H1 (cell line): ENCODE results near the gene CORO1C. TPM values are rescaled to one million over a fixed set of nuclear protein-coding genes. Genes with fewer than 3 reads are reported as not detected.
A peak's percentile ranks its signal among the peaks of the same experiment; 100 is the strongest.

Experiments
- CTCF ChIA-PET: fragments of 300-600 bp; sonication (Branson Sonifier 250); formaldehyde crosslinking; loops from one replicate; lab custom pipeline; 2021; ENCODE audit not compliant: partially characterized antibody; lab: Charles Lee
- POLR2A ChIA-PET: fragments of 300-600 bp; sonication (Branson Sonifier 250); formaldehyde crosslinking; loops from one replicate; lab custom pipeline; 2021; ENCODE audit warnings: inconsistent platforms; ENCODE audit not compliant: partially characterized antibody; lab: Charles Lee
- DNase-seq, 2 experiments: peaks; one replicate each; pipeline versions ENCODE4 v3.0.0 to v3.0.0-alpha.2; 2010 to 2022; ENCODE audit warnings: low spot score in 2 of 2, low read depth in 1 of 2, mixed read lengths in 1 of 2
- FAIRE-seq: peaks from 2 replicates; lab custom pipeline; 2011; peaks lifted over from hg19 to GRCh38; lab: Jason Lieb, UNC
- H2AFZ ChIP-seq: 2 replicates; pipeline ENCODE4 v1.8.1; 2012; ENCODE audit warnings: low read length, inconsistent platforms
- H2AK5ac ChIP-seq: 2 replicates; pipeline ENCODE4 v1.6.1; 2013; ENCODE audit warnings: low read depth, low read length
- H2BK120ac ChIP-seq: replicated peaks from 2 replicates; pipeline ENCODE3; 2013; ENCODE audit warnings: low read depth, low read length, inconsistent platforms
- H2BK12ac ChIP-seq: 2 replicates; pipeline ENCODE4 v1.6.1; 2013; ENCODE audit warnings: low read depth, low read length
- H2BK15ac ChIP-seq: 2 replicates; pipeline ENCODE4 v1.6.1; 2013; ENCODE audit warnings: low read length
- H2BK20ac ChIP-seq: 2 replicates; pipeline ENCODE4 v1.6.1; 2013; ENCODE audit warnings: low read length
- H2BK5ac ChIP-seq: 2 replicates; pipeline ENCODE4 v1.6.1; 2013; ENCODE audit warnings: low read depth, low read length
- H3K14ac ChIP-seq: 2 replicates; pipeline ENCODE4 v1.6.1; 2013; ENCODE audit warnings: inconsistent platforms; ENCODE audit not compliant: insufficient read length
- H3K18ac ChIP-seq: 2 replicates; pipeline ENCODE4 v1.6.1; 2013; ENCODE audit warnings: low read length; ENCODE audit errors: extremely low read depth
- H3K23ac ChIP-seq: 2 replicates; pipeline ENCODE4 v1.6.1; 2013; ENCODE audit warnings: inconsistent platforms; ENCODE audit not compliant: insufficient read length
- H3K23me2 ChIP-seq: 2 replicates; pipeline ENCODE4 v1.6.1; 2013; ENCODE audit warnings: low read depth, low read length
- H3K27ac ChIP-seq: 2 replicates; pipeline ENCODE4 v1.6.1; 2011; ENCODE audit warnings: low read depth, low read length, inconsistent platforms
- H3K27me3 ChIP-seq, 4 experiments: replicated peaks in 1 of 4; 1 replicate in 1 of 4; 2 replicates in 3 of 4; pipeline versions ENCODE4 v1.6.1 to v1.8.1; 2011 to 2013; ENCODE audit warnings: low read length in 3 of 4, mild to moderate bottlenecking in 3 of 4, inconsistent platforms in 2 of 4, mixed read lengths in 2 of 4, moderate library complexity in 1 of 4; ENCODE audit not compliant: control insufficient read depth in 3 of 4, insufficient read depth in 3 of 4; ENCODE audit errors: extremely low read depth in 1 of 4
- H3K36me3 ChIP-seq, 4 experiments: 2 replicates each; pipeline versions ENCODE4 v1.6.1 to v1.8.1; 2011 to 2013; ENCODE audit warnings: mild to moderate bottlenecking in 4 of 4, low read length in 3 of 4, moderate library complexity in 2 of 4, control low read depth in 1 of 4, inconsistent platforms in 1 of 4; ENCODE audit not compliant: insufficient read depth in 4 of 4, control insufficient read depth in 2 of 4
- H3K4ac ChIP-seq: replicated peaks from 2 replicates; pipeline ENCODE3; 2013; ENCODE audit warnings: low read length, low read depth, mixed read lengths, inconsistent platforms; ENCODE audit not compliant: insufficient read length
- H3K4me1 ChIP-seq, 4 experiments: replicated peaks in 1 of 4; 1 replicate in 1 of 4; 2 replicates in 3 of 4; pipeline versions ENCODE4 v1.6.1 to v1.8.1; 2011 to 2013; ENCODE audit warnings: low read length in 3 of 4, inconsistent platforms in 2 of 4, mixed read lengths in 1 of 4; ENCODE audit not compliant: insufficient read depth in 4 of 4, control insufficient read depth in 3 of 4
- H3K4me2 ChIP-seq, 2 experiments: 2 replicates each; pipeline versions ENCODE4 v1.6.1 to v1.8.1; 2011 to 2013; ENCODE audit warnings: low read depth in 2 of 2, low read length in 2 of 2, control low read depth in 1 of 2, inconsistent platforms in 1 of 2, mild to moderate bottlenecking in 1 of 2; ENCODE audit not compliant: insufficient read depth in 1 of 2
- H3K4me3 ChIP-seq, 4 experiments: fragments of 200-600, 300-600 bp in 1 of 4; sonication (generic), shearing (Covaris generic), sonication (Bioruptor Twin) in 1 of 4; 2 replicates each; pipeline versions ENCODE4 v1.5.1 to v1.8.1; 2011 to 2016; ENCODE audit warnings: low read length in 4 of 4, low read depth in 3 of 4, control low read depth in 2 of 4, inconsistent platforms in 2 of 4, mild to moderate bottlenecking in 2 of 4, mixed read lengths in 1 of 4, moderate library complexity in 1 of 4; ENCODE audit not compliant: insufficient read depth in 2 of 4; ENCODE audit errors: extremely low read depth in 1 of 4
- H3K56ac ChIP-seq: replicated peaks from 2 replicates; pipeline ENCODE3; 2013; ENCODE audit warnings: low read depth, mild to moderate bottlenecking, mixed read lengths, low read length, inconsistent platforms; ENCODE audit not compliant: insufficient read length
- H3K79me1 ChIP-seq: 2 replicates; pipeline ENCODE4 v1.6.1; 2013; ENCODE audit warnings: low read depth, low read length, control low read depth
- H3K79me2 ChIP-seq, 2 experiments: 2 replicates each; pipeline versions ENCODE4 v1.6.1 to v1.8.1; 2012 to 2013; ENCODE audit warnings: low read length in 2 of 2, mild to moderate bottlenecking in 2 of 2, inconsistent platforms in 1 of 2; ENCODE audit not compliant: insufficient read depth in 2 of 2, control insufficient read depth in 1 of 2
- H3K9ac ChIP-seq, 4 experiments: replicated peaks in 1 of 4; 1 replicate in 1 of 4; 2 replicates in 3 of 4; pipeline versions ENCODE4 v1.6.1 to v1.8.1; 2011 to 2013; ENCODE audit warnings: low read depth in 3 of 4, low read length in 3 of 4, control low read depth in 2 of 4, mild to moderate bottlenecking in 2 of 4, moderate library complexity in 2 of 4, inconsistent platforms in 1 of 4; ENCODE audit errors: extremely low read depth in 1 of 4
- H3K9me3 ChIP-seq, 2 experiments: 2 replicates each; pipeline versions ENCODE4 v1.6.1 to v1.8.1; 2012 to 2013; ENCODE audit warnings: mild to moderate bottlenecking in 2 of 2, moderate library complexity in 2 of 2, control low read depth in 1 of 2, inconsistent platforms in 1 of 2, low read depth in 1 of 2, low read length in 1 of 2, mixed read lengths in 1 of 2; ENCODE audit not compliant: insufficient read depth in 2 of 2
- H4K20me1 ChIP-seq, 2 experiments: replicated peaks in 1 of 2; 2 replicates each; pipeline versions ENCODE3 to v1.8.1; 2011 to 2013; ENCODE audit warnings: inconsistent platforms in 2 of 2, low read length in 2 of 2, mild to moderate bottlenecking in 1 of 2; ENCODE audit not compliant: insufficient read depth in 2 of 2, control insufficient read depth in 1 of 2
- H4K5ac ChIP-seq: 2 replicates; pipeline ENCODE4 v1.6.1; 2013; ENCODE audit warnings: low read length, low read depth, mixed read lengths, inconsistent platforms; ENCODE audit not compliant: insufficient read length
- H4K8ac ChIP-seq: 2 replicates; pipeline ENCODE4 v1.8.0; 2013; ENCODE audit warnings: mild to moderate bottlenecking, moderate library complexity, low read length, inconsistent platforms; ENCODE audit not compliant: insufficient read depth; ENCODE audit errors: extremely low read depth
- H4K91ac ChIP-seq: replicated peaks from 2 replicates; pipeline ENCODE3; 2013; ENCODE audit warnings: low read length, mixed read lengths, inconsistent platforms; ENCODE audit not compliant: insufficient read length
- CREB1 ChIP-seq: IDR thresholded peaks from 2 replicates; pipeline ENCODE4 v1.6.1; 2012; ENCODE audit warnings: inconsistent platforms
- CTBP2 ChIP-seq: IDR thresholded peaks from 2 replicates; pipeline ENCODE4 v1.7.0; 2011; ENCODE audit warnings: borderline replicate concordance, mild to moderate bottlenecking, moderate library complexity, mixed read lengths, low read length; ENCODE audit not compliant: insufficient read depth, insufficient read length
- GTF2F1 ChIP-seq: IDR thresholded peaks from 2 replicates; pipeline ENCODE4 v1.6.1; 2012; ENCODE audit warnings: low read depth, low read length, improper control_type of control experiment, borderline replicate concordance
- KDM1A ChIP-seq: fragments of 200-600, 300-600 bp; sonication (generic); IDR thresholded peaks from 2 replicates; pipeline ENCODE4 v1.7.1; 2016; ENCODE audit warnings: mild to moderate bottlenecking, low read length, borderline replicate concordance
- KDM5A ChIP-seq: fragments of 200-600 bp; IDR thresholded peaks from 2 replicates; pipeline ENCODE4 v1.7.1; 2012; ENCODE audit warnings: mild to moderate bottlenecking, low read length, inconsistent platforms, mixed read lengths
- POLR2AphosphoS5 ChIP-seq: IDR thresholded peaks from 2 replicates; pipeline ENCODE4 v1.6.1; 2011; ENCODE audit warnings: low read depth, low read length
- RBBP5 ChIP-seq: IDR thresholded peaks from 2 replicates; pipeline ENCODE4 v1.7.1; 2012; ENCODE audit warnings: low read depth, mild to moderate bottlenecking, inconsistent platforms, low read length, moderate library complexity, borderline replicate concordance
- SRF ChIP-seq: IDR thresholded peaks from 2 replicates; pipeline ENCODE4 v1.6.1; 2011; ENCODE audit warnings: mild to moderate bottlenecking, low read depth, low read length, moderate library complexity
- SUZ12 ChIP-seq: fragments of 200-600 bp; sonication (generic); IDR thresholded peaks from 2 replicates; pipeline ENCODE4 v1.6.1; 2012; ENCODE audit warnings: mild to moderate bottlenecking, inconsistent platforms, low read length, moderate library complexity, mixed read lengths
- TAF7 ChIP-seq: optimal IDR thresholded peaks from 2 replicates; pipeline ENCODE3; 2011; ENCODE audit warnings: low read depth, mild to moderate bottlenecking, inconsistent platforms, low read length, moderate library complexity, borderline replicate concordance
- TCF12 ChIP-seq: IDR thresholded peaks from 2 replicates; pipeline ENCODE4 v1.6.1; 2011; ENCODE audit warnings: low read depth, mild to moderate bottlenecking, low read length
- WGBS, 2 experiments: shearing (Covaris generic) in 1 of 2; methylation state at CpG; one replicate each; pipeline versions ENCODE4 v1.1.6 to v1.1.7; 2013 to 2015; ENCODE audit warnings: low lambda C conversion rate in 2 of 2, mixed read lengths in 2 of 2, inconsistent platforms in 1 of 2, low coverage in 1 of 2, missing lambda C conversion rate in 1 of 2; ENCODE audit not compliant: insufficient replicate concordance in 2 of 2, insufficient coverage in 1 of 2, insufficient read length in 1 of 2; ENCODE audit errors: extremely low coverage in 1 of 2, missing lambda C conversion rate in 1 of 2; 5-methylcytosine and 5-hydroxymethylcytosine counted together
- polyA plus RNA-seq, 7 experiments: library from polyadenylated mRNA; depleted of rRNA in 3 of 7; stranded (reverse) in 5 of 7; unstranded in 2 of 7; fragments of >200 nt in 5 of 7; fragments of 200-250 nt in 2 of 7; gene quantifications; 1 replicate in 5 of 7; 2 replicates in 1 of 7; 4 replicates in 1 of 7; pipeline versions ENCODE4 v1.2.1 to v1.2.3, GENCODE V29; 2011 to 2013; ENCODE audit warnings: missing spikeins in 2 of 7, mixed read lengths in 2 of 7
- total RNA-seq: library from RNA; stranded (reverse); fragmentation: NEBNext Ultra II Directional; extraction: Animal tissue kit (Norgen Biotek cat#: 25700); gene quantifications from 2 replicates; pipeline ENCODE4 v1.2.1, GENCODE V29; 2021

The CORO1C gene
- total and polyA plus RNA-seq, 2 of the 8 experiments (the other 6 are each of a cell fraction or from before 2014, with no cell fraction given), result 72.7 to 120 TPM

GRCh38 chr12:108773798-108774788 lies 42.8 kb upstream of the CORO1C start:
- H3K79me2 ChIP-seq, result no peaks in the 10 kb centered on the region
- no peak overlapping the region for H4K8ac ChIP-seq
- H4K91ac ChIP-seq, result no peak overlapping the region
- H3K14ac ChIP-seq, result no peak overlapping the region
- H2BK15ac ChIP-seq, result 0 out of 2 replicates have a peak overlapping the region, but pooled peaks have one; percentile 5
- no peaks in the 10 kb centered on the region for H3K27me3 ChIP-seq
- H3K23me2 ChIP-seq, result peaks cover 5% of the 10 kb centered on the region; the same call in 1 of the 2 replicates
- H3K4me3 ChIP-seq, result no peak overlapping the region
- H3K9ac ChIP-seq, result no peak overlapping the region; a peak in 1 of 7 replicates
- no peak overlapping the region for H4K5ac ChIP-seq
- peak overlapping the region; percentile 79; the same call in 1 of the 2 replicates for H2AK5ac ChIP-seq
- H3K9me3 ChIP-seq, result no peaks in the 10 kb centered on the region
- no peak overlapping the region for H3K27ac ChIP-seq
- no peak overlapping the region for H2AFZ ChIP-seq
- H3K4me1 ChIP-seq, result peaks cover 0 to 9% (median 0%) of the 10 kb centered on the region in 4 experiments; a peak in 3 of 7 replicates
- no peak overlapping the region for H3K4me2 ChIP-seq
- peak overlapping the region; percentile 93 for H2BK12ac ChIP-seq
- H3K79me1 ChIP-seq, result no peaks in the 10 kb centered on the region; the same call in 1 of the 2 replicates
- peak in 1 of 2 experiments; percentile 45 for DNase-seq
- no peak overlapping the region for H3K4ac ChIP-seq
- peaks cover 0 to 4% of the 10 kb centered on the region in 2 experiments for H4K20me1 ChIP-seq
- 94% methylated on average over 23 of the region's 23 CpGs; no CpG with 5 or more reads in 1 of the 2 experiments for WGBS, 2 experiments
- H3K18ac ChIP-seq, result no peak overlapping the region
- no peak for FAIRE-seq
- no peak overlapping the region for H3K56ac ChIP-seq
- 0 out of 2 replicates have a peak overlapping the region, but pooled peaks have one; percentile 13 for H2BK5ac ChIP-seq
- H2BK120ac ChIP-seq, result no peak overlapping the region
- H2BK20ac ChIP-seq, result no peak overlapping the region
- ChIA-PET CTCF (interaction anchor here (0.6 to 3.5 kb wide), 4 partner anchors 16 to 109 kb away, joined by 4 to 9 read pairs (median 8); no protein-coding TSS in a partner anchor), POLR2A (interaction anchor here (0.5 kb wide), 1 partner anchor 19 kb away, joined by 5 read pairs; no protein-coding TSS in a partner anchor)
- no peak overlapping the region for H3K23ac ChIP-seq
- no peaks in the 10 kb centered on the region for H3K36me3 ChIP-seq
- TF ChIP-seq CREB1, result no peak
- TF ChIP-seq KDM1A, result no peak
- no peak for TF ChIP-seq SUZ12
- TF ChIP-seq TAF7, result no peak
- TF ChIP-seq POLR2AphosphoS5, result no peak
- TF ChIP-seq RBBP5, result no peak
- TF ChIP-seq CTBP2, result no peak
- no peak for TF ChIP-seq KDM5A
- no peak for TF ChIP-seq GTF2F1
- no peak for TF ChIP-seq SRF
- no peak for TF ChIP-seq TCF12
